GM21367 (cell line): ENCODE data around the gene ATF7IP2.
"Not testable (repeated sequence)": the region's sequence is repeated elsewhere in the genome, so short reads cannot be mapped to it uniquely, and the experiment has no call there.

ENCODE experiments used
- ATAC-seq: cut with Tn5 transposase; IDR thresholded peaks from one replicate; pipeline ENCODE4 v1.9.1; 2021; ENCODE audit not compliant: unreplicated experiment

The ATF7IP2 gene

GRCh38 chr16:10371592-10371991, 14.3 kb upstream of the ATF7IP2 start:
- no peak for ATAC-seq

GRCh38 chr16:10373556-10373955, 12.3 kb upstream of the ATF7IP2 start:
- no peak for ATAC-seq

- ATAC-seq, result no peak
Measured at GRCh38 chr16:10376229-10376628, 9.6 kb upstream of the ATF7IP2 start.

- ATAC-seq, result no peak
Measured at GRCh38 chr16:10383626-10384025, 2.2 kb upstream of the ATF7IP2 start.

GRCh38 chr16:10386517-10387100, 748 bp downstream of the ATF7IP2 start:
- no peak for ATAC-seq

- no peak for ATAC-seq
Measured at GRCh38 chr16:10387188-10387617, 1.3 kb downstream of the ATF7IP2 start.

GRCh38 chr16:10388988-10389387, 3.1 kb downstream of the ATF7IP2 start:
- no peak for ATAC-seq

GRCh38 chr16:10390330-10390729, 4.5 kb downstream of the ATF7IP2 start:
- ATAC-seq, result no peak

- ATAC-seq, result no peak
Measured at GRCh38 chr16:10390867-10391266, 5.0 kb downstream of the ATF7IP2 start.

GRCh38 chr16:10391339-10391738, 5.5 kb downstream of the ATF7IP2 start:
- no peak for ATAC-seq

- ATAC-seq, result no peak
Measured at GRCh38 chr16:10402975-10403374, 17.1 kb downstream of the ATF7IP2 start.

GRCh38 chr16:10405386-10405939, 19.6 kb downstream of the ATF7IP2 start:
- no peak for ATAC-seq

- no peak for ATAC-seq
Measured at GRCh38 chr16:10408824-10409381, 23.0 kb downstream of the ATF7IP2 start.

GRCh38 chr16:10409713-10410112, 23.9 kb downstream of the ATF7IP2 start:
- not testable (repeated sequence) for ATAC-seq

GRCh38 chr16:10410469-10410868, 24.6 kb downstream of the ATF7IP2 start:
- no peak for ATAC-seq

- no peak for ATAC-seq
Measured at GRCh38 chr16:10412935-10413601, 27.2 kb downstream of the ATF7IP2 start.

GRCh38 chr16:10418204-10418603, 32.3 kb downstream of the ATF7IP2 start:
- not testable (repeated sequence) for ATAC-seq

GRCh38 chr16:10419701-10420100, 33.8 kb downstream of the ATF7IP2 start:
- ATAC-seq, result no peak

- ATAC-seq, result no peak
Measured at GRCh38 chr16:10421596-10421995, 35.7 kb downstream of the ATF7IP2 start.

GRCh38 chr16:10428433-10429168, 42.7 kb downstream of the ATF7IP2 start:
- ATAC-seq, result no peak

- ATAC-seq, result not testable (repeated sequence)
Measured at GRCh38 chr16:10429299-10429969, 43.6 kb downstream of the ATF7IP2 start.
